Fibroblast of skin of right quadriceps (primary cell): ENCODE results near the gene RECQL.
A peak's percentile ranks its signal among the peaks of the same experiment; 100 is the strongest.

Experiments used
- DNase-seq: peaks from one replicate; pipeline ENCODE4 v3.0.0-alpha.2; 2013

Gene RECQL

GRCh38 chr12:21501258-21502163, at the start of gene RECQL, which contains the start of gene GOLT1B:
TSS of gene RECQL (minus strand) at chr12:21501635. CDS start at chr12:21499570, 2,065 bp downstream.
TSS of gene GOLT1B (plus strand) at chr12:21501789. CDS start at chr12:21501924, 135 bp downstream.
- DNase-seq, result peak; percentile 99

GRCh38 chr12:21547437-21547836, 46.0 kb upstream of the RECQL start:
- no peak for DNase-seq

GRCh38 chr12:21546716-21547115, 45.3 kb upstream of the RECQL start:
- DNase-seq, result peak; percentile 41

GRCh38 chr12:21545557-21545956, 44.1 kb upstream of the RECQL start:
- DNase-seq, result no peak

- DNase-seq, result no peak
Observed at GRCh38 chr12:21543151-21543550, 41.7 kb upstream of the RECQL start.

GRCh38 chr12:21542403-21542802, 41.0 kb upstream of the RECQL start:
- no peak for DNase-seq

GRCh38 chr12:21541773-21542172, 40.3 kb upstream of the RECQL start:
- no peak for DNase-seq

GRCh38 chr12:21539797-21540196, 38.4 kb upstream of the RECQL start:
- no peak for DNase-seq

- DNase-seq, result peak; percentile 2
Observed at GRCh38 chr12:21538061-21538653, 36.7 kb upstream of the RECQL start.

- no peak for DNase-seq
Observed at GRCh38 chr12:21529456-21529855, 28.0 kb upstream of the RECQL start.

GRCh38 chr12:21528953-21529352, 27.5 kb upstream of the RECQL start:
- peak; percentile 14 for DNase-seq

GRCh38 chr12:21527451-21528180, 26.2 kb upstream of the RECQL start:
- DNase-seq, result peak; percentile 43

GRCh38 chr12:21526721-21527345, 25.4 kb upstream of the RECQL start:
- no peak for DNase-seq

- peak; percentile 29 for DNase-seq
Observed at GRCh38 chr12:21526053-21526452, 24.6 kb upstream of the RECQL start, which contains the start of gene SPX. TSS of gene SPX (plus strand) at chr12:21526296. CDS start at chr12:21526473, 177 bp downstream.

- no peak for DNase-seq
Observed at GRCh38 chr12:21523148-21523547, 21.7 kb upstream of the RECQL start.

GRCh38 chr12:21521541-21521940, 20.1 kb upstream of the RECQL start:
- no peak for DNase-seq

- DNase-seq, result no peak
Observed at GRCh38 chr12:21518451-21518850, 17.0 kb upstream of the RECQL start.

GRCh38 chr12:21516281-21516680, 14.8 kb upstream of the RECQL start:
- DNase-seq, result no peak

- no peak for DNase-seq
Observed at GRCh38 chr12:21509768-21510167, 8.3 kb upstream of the RECQL start.

GRCh38 chr12:21507849-21508248, 6.4 kb upstream of the RECQL start:
- DNase-seq, result no peak

- no peak for DNase-seq
Observed at GRCh38 chr12:21505888-21506287, 4.5 kb upstream of the RECQL start.

GRCh38 chr12:21502872-21503271, 1.4 kb upstream of the RECQL start:
- DNase-seq, result no peak

GRCh38 chr12:21502164-21502496, 695 bp upstream of the RECQL start:
- DNase-seq, result peak; percentile 34
